ENCODE measurements around the gene LSP1.

LSP1 gene

GRCh38 chr11:1825039-1825740 is 27.7 kb upstream of the LSP1 start:
- DNase-seq: no peak

GRCh38 chr11:1825785-1826451 is 27.0 kb upstream of the LSP1 start:
- DNase-seq: no peak

- no peak for DNase-seq
Observed at GRCh38 chr11:1826552-1827094, 26.3 kb upstream of the LSP1 start.

- DNase-seq: no peak
Observed at GRCh38 chr11:1827095-1827813, 25.6 kb upstream of the LSP1 start.

- DNase-seq: no peak
Observed at GRCh38 chr11:1827931-1828330, 25.0 kb upstream of the LSP1 start.

- no peak for DNase-seq
Observed at GRCh38 chr11:1828542-1828941, 24.3 kb upstream of the LSP1 start.

GRCh38 chr11:1829039-1829820 is 23.7 kb upstream of the LSP1 start:
- DNase-seq: no peak

GRCh38 chr11:1830004-1830321 is 22.9 kb upstream of the LSP1 start:
- no peak for DNase-seq

- no peak for DNase-seq
Observed at GRCh38 chr11:1830322-1831223, 22.3 kb upstream of the LSP1 start.

- DNase-seq: no peak
Observed at GRCh38 chr11:1831338-1832210, 21.3 kb upstream of the LSP1 start.

- DNase-seq: peak; percentile 49
Observed at GRCh38 chr11:1832211-1832919, 20.5 kb upstream of the LSP1 start.

GRCh38 chr11:1832920-1833295 is 20.0 kb upstream of the LSP1 start:
- no peak for DNase-seq

GRCh38 chr11:1834062-1834610 is 18.7 kb upstream of the LSP1 start:
- DNase-seq: no peak

- no peak for DNase-seq
Observed at GRCh38 chr11:1834779-1835670, 17.9 kb upstream of the LSP1 start, which contains the start of gene SYT8. TSS of gene SYT8 (plus strand) at chr11:1834990. CDS start at chr11:1835106, 116 bp downstream.

- DNase-seq: no peak
Observed at GRCh38 chr11:1835671-1836010, 17.2 kb upstream of the LSP1 start.

GRCh38 chr11:1836011-1836945 is 16.6 kb upstream of the LSP1 start:
- no peak for DNase-seq

- DNase-seq: peak; percentile 74
Observed at GRCh38 chr11:1837171-1838076, 15.5 kb upstream of the LSP1 start.
